G401.6 (cell line): ENCODE results near the gene EHBP1.
"Not testable (repeated sequence)": the region's sequence is repeated elsewhere in the genome, so short reads cannot be mapped to it uniquely, and the experiment has no call there.

Source experiments
- FAIRE-seq: peaks from 2 replicates; lab custom pipeline; 2012; peaks lifted over from hg19 to GRCh38; lab: Jason Lieb, UNC

Gene EHBP1

GRCh38 chr2:62705859-62706720, 577 bp downstream of the EHBP1 start:
- FAIRE-seq = no peak

- FAIRE-seq = no peak
Measured at GRCh38 chr2:62706721-62707521, 1.4 kb downstream of the EHBP1 start.

- no peak for FAIRE-seq
Measured at GRCh38 chr2:62708751-62709150, 3.2 kb downstream of the EHBP1 start.

GRCh38 chr2:62711832-62712494, 6.5 kb downstream of the EHBP1 start:
- FAIRE-seq = no peak

- not testable (repeated sequence) for FAIRE-seq
Measured at GRCh38 chr2:62713196-62713595, 7.7 kb downstream of the EHBP1 start.

GRCh38 chr2:62713837-62714236, 8.3 kb downstream of the EHBP1 start:
- no peak for FAIRE-seq

GRCh38 chr2:62716768-62717167, 11.3 kb downstream of the EHBP1 start:
- FAIRE-seq = no peak

GRCh38 chr2:62717503-62718081, 12.1 kb downstream of the EHBP1 start:
- no peak for FAIRE-seq

- FAIRE-seq = no peak
Measured at GRCh38 chr2:62718225-62718822, 12.8 kb downstream of the EHBP1 start.

GRCh38 chr2:62719757-62720156, 14.2 kb downstream of the EHBP1 start:
- FAIRE-seq = no peak

- no peak for FAIRE-seq
Measured at GRCh38 chr2:62722679-62723078, 17.2 kb downstream of the EHBP1 start.

GRCh38 chr2:62723253-62723652, 17.7 kb downstream of the EHBP1 start:
- FAIRE-seq = no peak

- no peak for FAIRE-seq
Measured at GRCh38 chr2:62724106-62724505, 18.6 kb downstream of the EHBP1 start.

GRCh38 chr2:62724886-62725711, 19.6 kb downstream of the EHBP1 start:
- FAIRE-seq = no peak

GRCh38 chr2:62725712-62726055, 20.2 kb downstream of the EHBP1 start:
- FAIRE-seq = no peak

GRCh38 chr2:62727259-62727867, 21.9 kb downstream of the EHBP1 start:
- no peak for FAIRE-seq

GRCh38 chr2:62727876-62728566, 22.5 kb downstream of the EHBP1 start:
- FAIRE-seq = no peak

- FAIRE-seq = no peak
Measured at GRCh38 chr2:62731275-62731674, 25.8 kb downstream of the EHBP1 start.

- FAIRE-seq = no peak
Measured at GRCh38 chr2:62732262-62732777, 26.8 kb downstream of the EHBP1 start.

GRCh38 chr2:62733546-62733945, 28.0 kb downstream of the EHBP1 start:
- FAIRE-seq = no peak
